Measurements from ENCODE around the gene OR2T3. TPM values are rescaled to one million over a fixed set of nuclear protein-coding genes. Genes with fewer than 3 reads are reported as not detected.
"Not testable (repeated sequence)": the region's sequence is repeated elsewhere in the genome, so short reads cannot be mapped to it uniquely, and the experiment has no call there.

OR2T3 gene, protein sequence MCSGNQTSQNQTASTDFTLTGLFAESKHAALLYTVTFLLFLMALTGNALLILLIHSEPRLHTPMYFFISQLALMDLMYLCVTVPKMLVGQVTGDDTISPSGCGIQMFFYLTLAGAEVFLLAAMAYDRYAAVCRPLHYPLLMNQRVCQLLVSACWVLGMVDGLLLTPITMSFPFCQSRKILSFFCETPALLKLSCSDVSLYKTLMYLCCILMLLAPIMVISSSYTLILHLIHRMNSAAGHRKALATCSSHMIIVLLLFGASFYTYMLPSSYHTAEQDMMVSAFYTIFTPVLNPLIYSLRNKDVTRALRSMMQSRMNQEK
- not detected for total RNA-seq
- polyA plus RNA-seq (ENCODE audit: insufficient read length in 6 of 6) = not detected
- long read RNA-seq, donor 1 = 0 reads
- long read RNA-seq, donor 2 = 0 reads
- long read RNA-seq, donor 3 = 0 reads
- long read RNA-seq, donor 4 = 0 reads
- long read RNA-seq, donor 5 = 0 reads
- long read RNA-seq, donor 6 = 0 reads
- long read RNA-seq, donor 7 = 0 reads
- long read RNA-seq, donor 8 = 0 reads
- long read RNA-seq, donor 9 = 0 reads
- long read RNA-seq, donor 10 = 0 reads
- long read RNA-seq, donor 11 = 0 reads
- long read RNA-seq, donor 12 = 0 reads

- H3K27me3 ChIP-seq; H3K4me1 ChIP-seq; H3K36me3 ChIP-seq; H3K9me3 ChIP-seq; intact Hi-C loops (cut with DNase I); DNase-seq; ATAC-seq; H3K4me3 ChIP-seq; H3K27ac ChIP-seq: not testable (repeated sequence)
Observed at GRCh38 chr1:248473051-248473450, at the start of gene OR2T3. Gene OR2T3, plus strand, starts transcription at chr1:248473351. Its CDS starts 0 bp downstream, at chr1:248473351.

- DNase-seq; H3K36me3 ChIP-seq; intact Hi-C loops (cut with DNase I); H3K4me3 ChIP-seq; H3K4me1 ChIP-seq; ATAC-seq; H3K9me3 ChIP-seq; H3K27ac ChIP-seq; H3K27me3 ChIP-seq: not testable (repeated sequence)
Observed at GRCh38 chr1:248427526-248428191, 45.5 kb upstream of the OR2T3 start.

DNA sequence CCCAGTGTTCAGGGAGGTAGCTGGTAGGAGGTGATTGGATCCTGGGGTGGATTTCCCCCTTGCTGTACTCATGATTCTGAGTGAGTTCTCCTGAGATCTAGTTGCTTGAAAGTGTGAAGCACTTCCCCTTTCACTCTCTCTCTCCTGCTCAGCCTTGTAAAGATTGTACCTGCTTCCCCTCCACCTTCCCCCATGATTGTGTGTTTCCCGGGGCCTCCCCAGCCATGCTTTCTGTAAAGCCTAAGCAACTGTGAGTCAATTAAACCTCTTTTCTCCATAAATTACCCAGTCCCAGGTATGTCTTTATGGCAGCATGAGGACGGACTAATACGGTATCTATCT, 45.0 kb upstream of the OR2T3 start:
- DNase-seq; H3K27me3 ChIP-seq; H3K36me3 ChIP-seq; H3K27ac ChIP-seq; H3K4me1 ChIP-seq; H3K4me3 ChIP-seq; ATAC-seq; H3K9me3 ChIP-seq; intact Hi-C loops (cut with DNase I): not testable (repeated sequence)

- ATAC-seq; H3K27ac ChIP-seq; H3K27me3 ChIP-seq; H3K9me3 ChIP-seq; DNase-seq; H3K4me1 ChIP-seq; H3K4me3 ChIP-seq; H3K36me3 ChIP-seq; intact Hi-C loops (cut with DNase I): not testable (repeated sequence)
Observed at GRCh38 chr1:248431683-248432082, 41.5 kb upstream of the OR2T3 start.

GRCh38 chr1:248432201-248432600, 41.0 kb upstream of the OR2T3 start:
- ATAC-seq; DNase-seq; intact Hi-C loops (cut with DNase I); H3K4me3 ChIP-seq; H3K4me1 ChIP-seq; H3K36me3 ChIP-seq; H3K27ac ChIP-seq; H3K9me3 ChIP-seq; H3K27me3 ChIP-seq: not testable (repeated sequence)

DNA sequence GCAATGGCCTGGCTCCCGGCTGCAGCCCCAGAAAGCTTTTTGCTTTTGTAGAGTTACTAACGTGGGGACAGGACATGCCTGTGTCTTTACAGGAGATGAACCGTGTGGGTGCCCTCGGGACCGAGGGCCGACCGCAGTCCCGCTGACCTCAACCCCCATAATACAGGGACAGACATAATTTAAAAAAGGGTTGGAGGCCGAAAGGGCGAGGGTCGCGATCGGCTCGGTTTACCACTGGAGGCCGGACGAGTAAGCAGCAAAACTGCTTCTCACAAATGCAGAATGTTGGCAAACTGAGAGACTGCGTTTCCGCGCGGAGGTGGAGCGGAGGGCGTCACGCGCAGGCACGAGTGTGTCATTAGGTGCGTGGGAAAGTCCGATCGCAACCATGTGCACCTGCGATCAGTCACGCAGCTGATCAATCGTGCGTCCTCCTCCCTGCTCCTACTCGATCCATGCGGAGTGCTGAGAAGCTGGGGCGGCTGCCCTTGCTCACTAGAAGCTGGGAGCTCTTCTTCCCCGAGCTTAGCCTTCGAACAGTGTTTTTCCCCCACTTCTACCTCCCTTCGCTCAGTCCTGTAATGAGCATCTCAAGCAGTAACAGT, 39.2 kb upstream of the OR2T3 start:
- H3K27ac ChIP-seq; H3K4me1 ChIP-seq; H3K36me3 ChIP-seq; ATAC-seq; intact Hi-C loops (cut with DNase I); H3K27me3 ChIP-seq; H3K9me3 ChIP-seq; H3K4me3 ChIP-seq: not testable (repeated sequence)
- peak in 1 of 4 donors; percentile 58 for DNase-seq

DNA sequence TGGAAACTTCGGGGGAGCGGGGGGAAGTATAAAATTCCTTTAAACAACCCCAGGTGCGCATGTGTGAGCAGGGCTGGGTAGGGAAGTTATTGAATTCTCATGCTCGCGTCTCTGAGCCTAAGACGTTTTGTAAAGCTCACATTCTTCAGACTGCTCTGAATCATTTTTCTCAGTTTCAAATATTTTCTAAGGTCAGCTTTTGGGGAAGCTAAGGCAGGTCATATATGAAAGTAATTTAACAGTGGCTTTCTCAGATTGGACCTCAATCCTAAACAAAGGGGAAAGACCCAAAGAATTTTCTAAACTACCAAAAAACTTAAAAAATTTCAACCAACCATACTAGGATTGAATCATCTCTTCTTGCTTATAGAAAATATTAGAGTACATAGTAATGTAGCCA, 38.2 kb upstream of the OR2T3 start:
- H3K4me3 ChIP-seq; intact Hi-C loops (cut with DNase I); H3K36me3 ChIP-seq; H3K27me3 ChIP-seq; H3K9me3 ChIP-seq; H3K4me1 ChIP-seq; H3K27ac ChIP-seq; DNase-seq; ATAC-seq: not testable (repeated sequence)

- ATAC-seq; intact Hi-C loops (cut with DNase I); H3K36me3 ChIP-seq; H3K4me1 ChIP-seq; DNase-seq; H3K4me3 ChIP-seq; H3K9me3 ChIP-seq; H3K27ac ChIP-seq; H3K27me3 ChIP-seq: not testable (repeated sequence)
Observed at GRCh38 chr1:248436303-248436702, 36.8 kb upstream of the OR2T3 start.

DNA sequence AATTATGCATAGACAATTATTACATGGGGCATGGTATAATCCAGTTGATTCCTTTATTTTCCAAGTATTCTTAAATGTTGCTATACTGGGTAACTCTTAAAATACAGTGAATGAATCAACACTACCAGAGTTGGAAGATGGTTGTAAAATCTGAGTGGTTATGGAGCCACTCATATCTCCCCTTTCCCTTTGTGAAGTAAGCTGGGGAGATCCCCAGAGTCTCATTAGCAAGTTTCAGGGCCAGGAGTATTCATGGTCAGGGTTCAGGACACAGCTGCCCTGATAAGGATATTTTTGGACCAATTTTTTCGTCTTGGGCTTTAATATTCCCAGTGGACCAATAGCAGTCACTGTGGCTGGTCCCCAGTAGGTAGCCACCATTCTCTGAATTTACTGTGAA, 34.5 kb upstream of the OR2T3 start:
- H3K36me3 ChIP-seq; H3K27ac ChIP-seq; intact Hi-C loops (cut with DNase I); H3K27me3 ChIP-seq; H3K9me3 ChIP-seq; H3K4me1 ChIP-seq; ATAC-seq; H3K4me3 ChIP-seq; DNase-seq: not testable (repeated sequence)

- H3K4me3 ChIP-seq; H3K27me3 ChIP-seq; ATAC-seq; H3K9me3 ChIP-seq; DNase-seq; H3K27ac ChIP-seq; H3K4me1 ChIP-seq; H3K36me3 ChIP-seq; intact Hi-C loops (cut with DNase I): not testable (repeated sequence)
Observed at GRCh38 chr1:248439283-248439682, 33.9 kb upstream of the OR2T3 start.

- DNase-seq; H3K36me3 ChIP-seq; H3K27me3 ChIP-seq; H3K27ac ChIP-seq; intact Hi-C loops (cut with DNase I); ATAC-seq; H3K9me3 ChIP-seq; H3K4me1 ChIP-seq; H3K4me3 ChIP-seq: not testable (repeated sequence)
Observed at GRCh38 chr1:248442500-248443277, 30.5 kb upstream of the OR2T3 start.

DNA sequence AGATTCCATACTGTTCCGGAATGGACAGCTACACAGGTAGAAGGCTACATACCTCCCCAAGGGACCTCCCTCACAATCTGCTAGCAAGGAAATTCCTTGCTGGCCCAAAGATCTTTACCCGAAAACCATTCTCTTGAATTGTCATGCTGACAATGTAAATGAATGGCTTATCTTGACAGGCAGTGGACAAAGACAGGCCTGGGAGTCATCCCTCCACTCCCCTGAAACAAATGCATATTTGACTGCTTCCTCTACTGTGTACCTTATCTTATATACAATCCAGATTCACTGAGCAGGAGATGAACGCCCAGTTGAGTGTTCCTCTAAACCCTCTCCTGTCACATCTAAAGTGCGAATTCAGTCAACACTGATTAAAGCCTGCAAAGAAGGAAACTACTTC, 28.5 kb upstream of the OR2T3 start:
- H3K4me3 ChIP-seq; DNase-seq; H3K27me3 ChIP-seq; H3K36me3 ChIP-seq; H3K4me1 ChIP-seq; intact Hi-C loops (cut with DNase I); H3K9me3 ChIP-seq; ATAC-seq; H3K27ac ChIP-seq: not testable (repeated sequence)
